ENCODE results near the gene MYBBP1A.

The MYBBP1A gene

DNA sequence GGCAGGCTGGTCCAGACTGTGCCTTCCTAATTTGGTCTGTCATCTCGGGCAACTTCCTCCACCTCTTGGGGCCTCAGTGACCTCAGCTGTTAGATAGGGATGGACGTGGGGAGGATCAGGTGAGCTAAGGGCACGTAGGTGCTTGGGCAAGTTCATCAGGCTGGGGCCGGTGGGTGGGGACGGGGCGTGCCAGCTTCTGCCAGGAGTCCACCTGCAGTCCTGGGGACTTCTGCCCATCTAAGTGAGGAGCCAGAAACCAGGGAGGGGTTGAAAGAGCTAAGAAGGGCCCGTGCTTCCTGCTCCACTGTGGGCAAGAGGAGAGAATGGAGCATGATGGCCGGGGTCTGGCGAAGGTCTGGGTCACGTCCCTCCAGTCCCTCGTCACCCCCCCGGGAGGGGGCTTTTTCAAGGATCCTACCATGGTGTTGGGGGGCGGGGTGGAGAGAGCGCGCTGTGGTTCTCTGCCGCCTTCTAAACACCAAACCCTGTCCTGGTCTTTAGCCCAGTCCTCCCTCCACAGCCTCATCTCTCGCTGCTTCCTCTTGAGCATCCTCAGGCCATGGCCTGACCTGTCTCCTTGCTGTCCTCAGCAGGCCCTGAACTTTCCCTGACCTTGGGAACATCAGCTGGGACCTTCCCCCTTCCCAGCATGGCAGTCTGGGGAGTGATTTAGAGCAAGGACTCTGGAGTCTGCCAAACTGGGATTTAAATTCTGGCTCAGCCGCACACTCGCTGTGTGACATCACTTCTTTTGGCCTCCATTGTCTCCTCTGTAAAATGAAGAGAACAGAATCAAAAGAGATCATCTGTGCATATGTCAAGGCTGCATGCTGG lies 34.9 kb downstream of the MYBBP1A start:
- no peak for DNase-seq (ENCODE audit: low spot score)

- no peak for DNase-seq (ENCODE audit: low spot score)
Observed at GRCh38 chr17:4519361-4519788, 35.8 kb downstream of the MYBBP1A start.

- DNase-seq (ENCODE audit: low spot score), result no peak
Observed at GRCh38 chr17:4518901-4519300, 36.3 kb downstream of the MYBBP1A start.

DNA sequence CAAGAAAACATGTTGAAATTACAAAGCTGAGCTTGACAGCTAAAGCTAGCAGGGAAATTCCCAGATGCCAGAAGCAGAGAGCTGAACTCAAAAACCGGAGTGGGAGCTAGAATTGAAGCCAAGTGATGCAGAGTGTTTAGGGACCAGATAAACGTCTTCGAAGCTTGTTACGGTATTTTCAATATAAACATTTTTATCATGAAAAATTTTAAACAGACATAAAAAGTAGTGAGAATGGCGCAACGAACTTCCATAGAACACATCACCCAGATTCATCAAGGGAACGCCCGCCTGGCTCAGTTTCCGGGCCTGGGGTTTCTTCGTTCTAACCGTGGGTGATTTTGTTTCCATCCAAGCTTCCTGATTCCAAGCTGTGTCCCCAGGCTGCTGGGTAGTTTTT lies 38.4 kb downstream of the MYBBP1A start:
- no peak for DNase-seq (ENCODE audit: low spot score)

DNA sequence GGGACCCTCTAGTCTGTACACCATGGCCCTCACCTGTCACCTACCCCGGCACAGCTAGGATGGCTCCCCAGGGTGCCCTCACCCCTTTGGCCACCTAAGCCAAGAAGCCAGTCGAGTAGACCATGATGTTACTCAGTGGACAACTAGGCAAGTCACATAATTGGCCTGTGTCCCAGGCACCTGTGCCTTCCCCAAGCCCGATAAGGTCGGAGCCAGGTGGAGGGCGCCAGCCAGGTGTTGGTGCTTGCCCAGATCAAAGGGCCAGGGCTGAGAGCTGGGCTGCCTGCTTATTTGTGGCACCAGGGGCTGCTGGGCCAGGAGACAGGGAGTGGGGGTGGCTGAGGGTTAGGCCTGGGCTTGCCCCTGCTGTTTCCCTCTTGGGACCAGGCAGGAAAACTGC lies 39.7 kb downstream of the MYBBP1A start:
- peak; percentile 55 for DNase-seq (ENCODE audit: low spot score)

GRCh38 chr17:4514779-4515178 lies 40.4 kb downstream of the MYBBP1A start:
- no peak for DNase-seq (ENCODE audit: low spot score)

DNA sequence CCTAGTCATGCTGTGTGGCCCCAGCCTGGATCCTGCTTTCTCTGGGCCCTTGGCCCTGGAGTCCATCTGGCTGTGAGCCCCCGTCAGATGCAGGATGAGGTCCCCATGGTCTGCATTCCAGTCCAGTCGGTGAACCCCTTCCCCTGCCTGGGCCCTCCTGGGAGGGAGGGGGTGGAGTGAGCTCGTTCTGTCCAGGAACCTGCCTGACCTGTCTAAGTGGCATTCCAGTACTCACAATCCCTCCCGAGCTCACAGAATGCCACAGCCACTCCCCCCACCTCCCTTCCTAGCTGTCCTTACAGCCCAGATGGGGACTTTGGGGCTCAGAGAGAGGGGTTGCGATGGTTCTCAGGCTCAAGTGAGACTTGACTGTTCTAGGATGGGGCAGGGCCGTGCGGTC lies 41.0 kb downstream of the MYBBP1A start:
- DNase-seq (ENCODE audit: low spot score), result no peak

DNA sequence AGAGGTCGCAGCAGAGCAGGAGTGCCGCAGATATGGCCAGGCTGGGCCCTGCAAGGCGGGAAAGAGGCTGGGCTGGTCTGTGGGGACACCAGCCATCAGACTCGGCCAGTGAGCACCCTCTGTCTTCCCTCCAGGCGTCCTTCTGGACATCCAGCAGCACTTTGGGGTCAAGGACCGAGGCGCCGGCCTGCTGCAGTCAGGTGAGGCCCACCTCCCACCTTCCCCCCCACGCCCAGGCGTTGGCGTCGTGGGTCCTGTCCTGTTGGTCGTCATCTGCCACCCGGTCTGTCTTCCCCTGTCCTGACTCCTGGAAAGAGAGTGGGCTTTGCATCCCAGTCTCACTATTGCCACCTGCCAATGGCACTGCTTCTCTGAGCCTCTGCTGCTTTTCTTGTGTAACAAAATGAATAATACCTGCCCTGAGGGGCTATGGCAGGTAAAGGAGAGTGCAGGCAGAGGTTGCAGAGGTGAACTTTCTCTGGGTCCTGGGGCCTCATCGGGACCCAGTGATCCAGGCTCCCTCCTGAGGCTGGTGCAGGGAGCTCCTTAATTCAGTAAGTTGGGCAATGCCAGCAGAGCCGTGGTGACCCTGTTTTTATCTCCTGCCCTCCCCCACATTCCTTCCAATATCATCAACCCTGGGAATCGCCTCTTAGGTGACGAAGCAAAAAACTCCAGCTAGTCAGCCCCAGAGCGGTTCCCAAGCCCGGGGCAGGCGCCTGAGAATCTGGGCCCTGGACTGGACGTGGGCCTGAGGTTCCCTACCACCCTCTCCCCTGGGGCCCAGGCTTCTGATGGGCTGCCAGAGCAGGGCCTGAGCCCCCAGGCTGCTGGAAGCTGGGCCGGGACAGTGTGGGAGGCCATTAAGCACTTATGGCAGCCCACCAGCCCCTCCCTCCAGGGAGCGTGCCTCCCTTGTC lies 41.8 kb downstream of the MYBBP1A start:
- DNase-seq (ENCODE audit: low spot score), result no peak

DNA sequence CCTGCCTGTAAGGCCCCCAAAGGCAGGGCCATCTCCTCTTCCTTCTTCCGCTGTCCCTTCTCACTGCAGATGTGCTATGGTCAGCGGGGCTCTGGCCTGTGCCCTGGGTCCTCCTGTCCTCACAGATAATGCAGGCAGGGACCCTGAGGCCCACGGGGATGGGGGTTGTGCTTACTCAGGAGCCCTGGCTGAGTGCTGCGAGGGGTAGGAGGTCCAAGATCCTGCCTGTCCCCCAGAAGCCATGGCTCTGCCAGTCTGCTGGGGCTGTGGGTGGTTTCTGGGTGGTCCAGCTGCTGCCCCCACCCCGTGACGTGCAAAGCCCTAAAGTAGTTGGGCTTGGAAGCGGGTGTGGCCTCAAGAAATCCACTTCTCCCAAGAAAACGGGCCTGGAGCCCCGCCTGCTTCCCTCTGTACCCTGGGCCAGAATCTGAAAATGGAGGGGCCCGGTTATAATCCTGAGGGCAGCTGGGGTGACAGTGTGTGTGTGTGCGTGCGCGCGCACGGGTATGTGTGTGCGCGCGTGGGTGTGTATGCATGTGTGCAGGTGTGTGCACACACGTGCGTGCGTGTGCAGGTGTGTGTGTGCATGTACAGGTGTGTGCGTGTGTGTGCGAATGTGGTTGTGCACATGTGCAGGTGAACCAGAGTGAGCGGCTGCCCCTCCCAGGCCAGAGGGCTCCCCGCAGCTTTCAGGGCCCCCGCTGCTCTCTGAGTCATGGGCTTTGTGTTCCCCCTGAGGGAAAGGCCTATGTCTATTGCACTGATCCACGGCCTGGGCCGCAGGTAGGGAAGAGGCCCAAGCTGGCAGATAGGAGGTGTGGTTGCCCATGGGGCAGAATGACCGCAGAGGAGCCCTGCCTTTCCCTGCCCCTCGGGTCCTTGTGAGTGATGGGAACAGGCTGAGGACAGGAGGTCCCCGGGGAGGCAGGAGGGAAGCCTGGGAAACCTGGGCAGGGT lies 42.8 kb downstream of the MYBBP1A start:
- DNase-seq (ENCODE audit: low spot score), result no peak

DNA sequence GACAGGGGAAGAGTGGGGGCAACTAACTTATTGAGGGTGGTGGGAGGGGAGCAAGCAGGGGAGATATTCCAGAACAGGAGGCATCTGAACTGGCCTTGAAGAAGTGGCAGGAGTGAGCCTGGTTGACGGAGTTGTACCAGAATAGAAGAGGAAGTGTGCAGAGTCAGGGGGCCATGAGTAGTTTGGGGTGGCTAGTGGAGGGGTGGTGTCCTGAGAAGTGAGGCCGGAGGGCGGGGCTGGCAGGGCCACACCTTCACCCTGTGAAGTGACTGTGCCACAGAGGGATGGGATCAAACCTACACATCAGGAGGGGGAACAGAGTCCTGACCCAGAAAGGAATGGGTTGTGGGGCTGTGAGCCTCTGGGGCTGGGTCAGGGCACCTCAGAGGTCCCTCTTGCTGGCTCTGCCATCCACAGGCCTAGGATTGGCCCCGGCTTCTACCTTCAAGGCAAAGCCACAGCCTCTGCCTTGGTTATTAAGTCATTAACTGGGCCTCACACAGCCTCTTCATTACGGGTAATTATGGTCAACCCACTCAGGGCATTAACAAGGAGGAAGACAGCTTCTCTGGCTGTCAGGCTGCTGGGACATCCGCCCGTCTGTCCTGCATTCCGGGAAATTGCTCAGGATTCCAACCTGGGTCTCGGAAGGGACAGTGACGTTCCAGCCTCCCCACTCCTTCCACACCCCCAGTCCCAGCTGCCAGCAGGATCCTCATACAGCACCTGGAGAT lies 43.8 kb downstream of the MYBBP1A start:
- no peak for DNase-seq (ENCODE audit: low spot score)

DNA sequence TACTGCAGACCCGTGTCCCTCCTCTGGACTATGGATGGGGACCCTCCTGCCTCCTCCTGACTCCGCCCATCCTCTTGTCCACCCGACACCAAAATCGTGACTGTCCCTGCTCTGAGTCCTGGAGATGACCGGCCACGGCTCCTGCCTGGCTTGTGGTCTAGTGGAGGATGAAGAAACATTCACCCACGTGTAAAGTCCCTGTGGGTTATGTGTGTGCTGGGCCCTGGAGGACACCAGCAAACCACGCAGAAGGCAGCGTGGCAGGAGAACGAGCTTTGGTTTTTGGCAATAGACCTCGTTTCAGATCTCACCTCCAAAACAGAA lies 44.6 kb downstream of the MYBBP1A start:
- no peak for DNase-seq (ENCODE audit: low spot score)

GRCh38 chr17:4509923-4510617 lies 45.1 kb downstream of the MYBBP1A start:
- no peak for DNase-seq (ENCODE audit: low spot score)

DNA sequence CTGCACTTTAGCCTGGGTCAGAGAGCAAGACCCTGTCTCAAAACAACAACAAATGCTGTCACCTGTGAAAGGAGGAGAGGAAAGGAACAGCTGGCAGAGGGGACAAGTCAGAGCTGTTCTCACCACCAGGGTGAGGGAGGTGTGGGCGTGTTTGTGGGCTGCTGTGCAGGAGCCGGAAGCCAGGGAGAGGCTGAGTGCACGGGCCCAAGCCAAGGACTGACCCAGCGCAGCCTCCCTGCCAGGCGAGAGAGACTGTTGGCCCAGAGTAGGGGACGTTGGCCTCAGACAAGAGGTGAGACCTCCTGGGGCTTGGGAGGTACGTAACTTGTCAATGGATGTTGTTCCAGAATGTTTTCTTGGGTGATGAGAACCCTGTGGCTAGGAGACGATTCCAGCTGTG lies 45.8 kb downstream of the MYBBP1A start:
- DNase-seq (ENCODE audit: low spot score), result no peak

GRCh38 chr17:4508207-4508606 lies 47.0 kb downstream of the MYBBP1A start:
- DNase-seq (ENCODE audit: low spot score), result no peak

DNA sequence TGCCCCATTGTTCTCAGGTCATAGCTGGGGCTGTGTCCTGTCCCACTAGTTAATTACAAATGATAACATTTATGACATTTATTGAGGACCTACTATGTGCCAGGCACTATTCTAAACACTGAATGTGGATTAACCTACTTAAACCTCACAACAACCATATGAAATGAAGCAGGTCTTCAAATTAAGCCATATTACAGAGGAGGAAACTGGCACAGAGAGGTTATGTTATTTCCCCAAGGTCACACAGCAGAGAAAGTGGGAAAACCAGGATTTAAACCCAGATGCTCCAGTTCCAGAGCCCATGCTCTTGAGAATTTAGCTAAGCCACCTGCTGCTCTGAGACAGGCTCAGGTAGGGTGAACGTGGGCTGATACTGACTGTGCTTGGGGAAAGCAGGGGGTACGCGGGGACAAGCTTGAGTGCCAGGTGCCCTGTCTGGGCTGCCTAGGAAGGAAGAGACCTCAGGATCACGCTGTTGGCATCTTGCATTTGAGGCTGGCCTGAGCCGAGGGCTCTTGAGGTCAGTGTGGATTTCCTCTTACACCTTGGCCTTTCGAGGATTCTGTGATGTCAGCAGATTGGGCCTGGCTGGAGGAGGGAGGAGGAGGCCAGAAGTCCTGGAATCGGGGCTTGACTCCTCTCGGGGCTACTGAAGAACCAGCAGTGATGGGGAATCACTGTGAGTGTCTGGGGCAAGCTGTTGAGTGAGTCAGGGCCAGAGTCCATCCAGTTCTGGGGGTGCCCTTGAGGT lies 47.6 kb downstream of the MYBBP1A start:
- no peak for DNase-seq (ENCODE audit: low spot score)

DNA sequence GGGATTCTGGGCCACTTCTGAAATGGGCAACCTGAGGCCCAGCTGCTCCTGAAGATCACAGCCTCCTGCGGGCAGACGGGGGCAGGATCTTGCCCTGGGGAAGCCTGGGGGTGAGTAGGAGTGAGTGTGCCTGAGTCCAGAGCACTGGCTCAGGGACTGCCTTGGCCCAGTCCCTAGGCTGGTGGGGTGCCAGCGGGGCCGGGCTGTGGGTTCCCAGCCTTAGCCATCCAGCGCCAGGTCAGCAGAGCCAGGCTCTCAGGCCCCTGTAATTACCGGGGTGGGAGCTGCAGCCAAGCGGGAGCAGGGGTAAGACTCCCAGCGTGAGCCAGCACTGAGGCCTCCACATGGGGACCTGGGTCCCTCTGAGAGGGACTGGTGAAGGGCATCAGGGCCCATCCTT lies 48.3 kb downstream of the MYBBP1A start:
- no peak for DNase-seq (ENCODE audit: low spot score)

- DNase-seq (ENCODE audit: low spot score), result no peak
Observed at GRCh38 chr17:4506175-4506813, 48.9 kb downstream of the MYBBP1A start.

DNA sequence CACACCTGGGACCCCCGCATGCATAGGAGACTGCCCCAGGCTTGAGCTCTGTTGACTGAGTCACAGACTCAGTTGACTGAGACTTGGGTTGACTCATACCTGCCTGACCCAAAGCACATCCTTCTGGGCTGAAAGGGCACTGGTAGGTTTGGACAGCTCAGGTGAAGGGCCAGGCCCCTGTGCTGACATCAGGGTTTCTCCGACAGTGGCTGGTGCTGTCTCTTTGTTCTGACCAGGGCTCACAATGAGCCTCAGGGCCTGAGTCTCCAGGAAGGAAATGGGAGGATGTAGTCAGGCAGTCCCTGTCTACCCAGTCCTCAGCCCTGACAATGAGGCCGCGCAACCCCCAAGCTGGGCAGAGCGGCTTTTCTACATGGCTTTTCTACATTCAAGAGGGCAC lies 50.0 kb downstream of the MYBBP1A start:
- peak; percentile 87 for DNase-seq (ENCODE audit: low spot score)

DNA sequence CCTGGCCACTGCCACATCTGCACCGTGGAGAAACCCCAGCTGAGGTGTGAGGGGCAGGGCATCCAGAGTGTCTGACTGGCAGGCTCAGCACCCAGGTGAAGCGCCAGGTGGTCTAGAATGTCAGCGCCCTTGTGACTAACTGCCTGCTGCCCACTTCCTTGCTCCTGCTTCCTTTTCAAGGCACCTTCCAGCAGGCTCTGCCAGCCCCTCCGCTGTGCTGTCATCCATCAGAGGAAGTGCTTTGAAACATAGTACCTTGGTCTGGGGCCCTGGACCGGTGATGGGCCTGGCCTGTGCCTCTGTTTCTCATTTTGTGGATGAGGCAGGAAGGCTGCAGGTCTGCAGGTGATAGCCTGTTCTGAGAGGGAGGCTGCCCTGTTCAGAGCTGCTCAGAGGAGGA lies 51.0 kb downstream of the MYBBP1A start:
- DNase-seq (ENCODE audit: low spot score), result peak; percentile 82

Measured in kidney tubule cell (primary cell).